Urothelium cell line (cell line): ENCODE results near the gene CD59.
A peak's percentile ranks its signal among the peaks of the same experiment; 100 is the strongest.
"Not testable (repeated sequence)": the region's sequence is repeated elsewhere in the genome, so short reads cannot be mapped to it uniquely, and the experiment has no call there.

ENCODE experiments used
- DNase-seq: peaks from one replicate; pipeline ENCODE4 v3.0.0; 2011; ENCODE audit warnings: low spot score, mixed read lengths
- FAIRE-seq: peaks from 2 replicates; lab custom pipeline; 2011; peaks lifted over from hg19 to GRCh38; lab: Jason Lieb, UNC

CD59 gene

GRCh38 chr11:33696931-33697638, 39.1 kb downstream of the CD59 start:
- DNase-seq, result no peak
- no peak for FAIRE-seq

DNA sequence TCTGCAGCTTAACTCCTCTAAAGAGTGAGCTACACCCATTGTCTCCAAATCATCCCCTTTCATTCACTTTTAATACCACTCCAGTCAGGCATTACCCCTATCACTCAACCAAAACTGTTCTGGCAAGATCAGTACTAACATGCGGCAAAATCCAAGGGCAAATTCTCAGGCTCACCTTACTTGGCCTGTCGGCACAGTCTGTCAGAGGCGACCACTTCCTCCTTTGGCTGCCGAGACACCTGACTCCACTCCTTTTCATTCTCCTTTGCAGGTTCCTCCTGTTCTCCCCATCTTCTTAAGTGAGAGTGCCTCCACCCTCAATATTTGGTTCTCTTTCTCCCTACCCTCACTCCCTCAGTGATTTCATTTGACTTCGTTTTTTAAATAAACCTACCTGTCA, 39.8 kb downstream of the CD59 start:
- no peak for DNase-seq
- FAIRE-seq, result no peak

GRCh38 chr11:33695051-33695566, 41.1 kb downstream of the CD59 start:
- DNase-seq, result no peak
- FAIRE-seq, result no peak

GRCh38 chr11:33694346-33695050, 41.7 kb downstream of the CD59 start:
- peak; percentile 50 for FAIRE-seq

DNA sequence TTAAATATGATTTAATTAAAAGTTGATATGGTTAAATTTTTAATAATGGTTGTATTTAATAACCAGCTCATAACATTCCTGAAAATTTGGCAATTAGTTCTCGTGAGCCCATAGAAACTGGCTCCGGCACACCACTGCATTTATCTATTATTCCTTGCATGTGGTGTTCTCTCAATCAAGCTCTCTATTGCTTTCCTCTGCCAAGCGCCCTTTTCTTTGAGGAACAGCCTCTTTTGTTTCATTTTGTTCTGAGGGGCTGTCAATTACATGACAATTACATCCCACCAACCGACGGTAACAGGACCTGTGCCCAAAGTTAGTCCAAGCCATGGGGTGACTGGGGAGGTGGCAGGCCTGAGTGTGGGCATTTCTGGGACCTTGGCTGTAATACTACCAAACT, 43.7 kb downstream of the CD59 start:
- no peak for FAIRE-seq
- DNase-seq, result no peak

More at GRCh38 chr11:33694346-33695050, 41.7 kb downstream of the CD59 start:
- DNase-seq, result no peak

DNA sequence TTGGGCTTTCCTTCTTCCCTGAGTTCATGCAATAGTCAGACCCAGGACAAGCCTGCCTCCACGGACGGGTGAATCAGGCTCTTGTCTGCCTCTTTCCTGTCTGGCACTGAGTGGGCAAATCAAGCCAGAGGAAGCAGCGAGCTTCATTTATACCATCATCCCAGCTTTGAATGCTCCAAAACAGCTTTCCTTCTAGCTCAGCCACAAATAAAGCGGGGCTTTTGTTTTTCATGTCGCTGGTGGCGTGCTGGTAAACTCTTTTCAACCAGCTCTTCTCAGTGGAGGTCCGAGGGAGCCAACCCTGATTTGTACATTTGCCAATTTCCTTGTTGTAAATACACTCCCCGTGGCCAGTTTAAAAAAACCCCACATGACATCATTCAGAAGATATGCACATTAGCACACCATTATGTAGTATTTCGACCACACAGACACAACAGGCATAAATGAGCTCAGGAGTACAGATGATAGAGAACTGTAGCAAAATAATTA, 44.2 kb downstream of the CD59 start:
- FAIRE-seq, result no peak
- DNase-seq, result peak; percentile 73

- DNase-seq (no peak), FAIRE-seq (no peak)
Observed at GRCh38 chr11:33691066-33691864, 45.0 kb downstream of the CD59 start.

DNA sequence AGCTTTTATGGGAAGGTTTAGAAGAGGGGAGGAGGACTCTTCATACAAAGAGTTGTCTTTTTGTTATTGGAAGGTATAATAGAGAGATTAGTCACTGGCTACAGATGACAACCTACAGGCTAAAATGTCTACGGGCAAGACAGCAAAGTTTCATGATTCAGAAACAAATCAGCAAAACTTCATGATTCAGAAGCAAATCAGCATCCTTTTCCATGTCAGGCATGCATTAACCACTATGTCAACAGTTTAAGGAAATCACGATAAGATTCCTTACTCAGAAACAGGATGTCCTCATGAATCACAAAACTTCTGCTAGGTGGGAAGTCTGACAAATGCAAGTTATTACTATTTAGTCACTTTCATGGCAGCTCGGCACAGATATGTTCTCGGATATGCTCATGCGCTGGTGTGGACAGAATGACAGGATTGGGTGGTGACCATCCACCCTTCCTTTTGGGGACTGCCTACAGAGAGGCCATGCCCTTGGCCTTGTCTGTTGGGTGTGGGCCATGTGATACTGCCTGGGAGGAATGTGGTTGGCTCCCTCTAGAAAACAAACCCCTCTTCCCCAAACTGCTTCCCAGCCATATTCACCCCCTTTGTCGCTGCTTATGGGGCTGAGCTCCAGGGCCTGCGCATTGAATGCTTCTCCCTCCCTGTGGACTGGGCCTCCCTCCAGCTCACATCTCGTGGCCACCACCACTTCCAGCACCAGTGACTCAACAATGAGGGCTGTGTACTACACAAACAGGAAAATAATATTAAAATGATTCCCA, 45.7 kb downstream of the CD59 start:
- DNase-seq (peak; percentile 57), FAIRE-seq (peak; percentile 59)

DNA sequence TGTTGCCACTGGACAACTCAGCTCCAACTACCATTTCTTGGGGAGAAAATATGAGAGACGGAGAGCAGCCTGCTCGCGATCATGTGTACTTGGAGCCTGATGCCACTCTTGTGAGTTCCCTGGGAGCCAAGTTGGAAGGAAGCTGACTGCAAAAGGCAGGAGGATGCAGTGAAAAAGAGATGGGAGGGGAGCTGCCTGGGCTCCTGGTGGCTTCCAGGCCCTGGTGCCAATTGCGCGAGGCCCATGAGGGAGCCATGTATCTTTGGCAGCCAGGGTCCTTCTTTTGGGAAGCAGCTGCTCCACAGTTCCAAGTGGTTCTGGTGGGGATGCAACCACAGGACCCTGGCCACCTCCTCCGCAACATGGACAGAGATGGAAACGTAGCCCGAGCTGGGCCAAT, 46.7 kb downstream of the CD59 start:
- FAIRE-seq, result no peak

GRCh38 chr11:33689085-33689484, 47.1 kb downstream of the CD59 start:
- FAIRE-seq (no peak), DNase-seq (no peak)

More for the DNA sequence above, 46.7 kb downstream of the CD59 start:
- DNase-seq, result no peak

GRCh38 chr11:33687733-33688479, 48.3 kb downstream of the CD59 start:
- no peak for FAIRE-seq

DNA sequence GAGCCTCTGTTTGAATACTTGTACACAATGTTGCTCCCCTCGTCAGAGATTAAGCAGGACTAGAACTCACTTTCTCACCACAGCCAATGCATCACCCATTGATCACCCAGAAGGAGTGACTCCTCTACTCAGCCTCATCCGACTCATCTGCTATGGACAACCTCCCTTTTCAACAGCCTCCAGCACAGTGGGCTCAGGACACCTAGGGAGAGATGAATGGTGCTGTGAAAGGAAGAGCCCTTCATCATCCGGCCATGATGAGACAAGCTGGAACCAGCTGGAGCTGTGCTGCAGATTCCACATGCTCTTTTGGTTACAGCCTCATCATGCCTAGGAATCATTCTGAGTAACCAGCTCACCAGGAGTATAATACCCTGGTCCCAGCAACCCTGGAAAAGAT, 51.1 kb downstream of the CD59 start:
- DNase-seq (no peak), FAIRE-seq (no peak)

More at GRCh38 chr11:33687733-33688479, 48.3 kb downstream of the CD59 start:
- peak; percentile 54 for DNase-seq

- no peak for DNase-seq
- FAIRE-seq, result no peak
Observed at GRCh38 chr11:33684003-33684706, 52.1 kb downstream of the CD59 start.

- DNase-seq, result no peak
Observed at GRCh38 chr11:33682446-33682845, 53.8 kb downstream of the CD59 start.

DNA sequence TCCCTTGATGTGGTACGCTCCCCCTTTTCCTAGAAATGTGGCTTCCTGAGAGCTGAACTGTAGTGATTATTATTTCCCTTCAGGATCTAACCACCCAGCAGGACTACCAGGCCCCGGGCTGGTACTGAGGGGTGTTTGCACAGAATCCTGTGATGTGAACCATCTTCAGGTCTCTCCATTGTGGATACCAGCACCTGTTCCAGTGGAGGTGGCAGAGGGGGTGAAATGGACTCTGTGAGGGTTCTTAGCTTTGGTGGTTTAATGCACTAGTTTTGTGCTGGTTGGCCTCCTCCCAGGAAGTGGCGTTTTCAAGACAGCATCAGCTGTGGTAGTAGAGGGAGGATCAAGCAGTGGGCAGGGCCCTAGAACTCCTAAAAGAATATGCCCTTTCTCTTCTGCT, 54.2 kb downstream of the CD59 start:
- FAIRE-seq (no peak), DNase-seq (no peak)

More at GRCh38 chr11:33682446-33682845, 53.8 kb downstream of the CD59 start:
- no peak for FAIRE-seq

- not testable (repeated sequence) for DNase-seq, FAIRE-seq
Observed at GRCh38 chr11:33678616-33679015, 57.6 kb downstream of the CD59 start.

GRCh38 chr11:33674035-33674814, 62.0 kb downstream of the CD59 start:
- FAIRE-seq (no peak), DNase-seq (no peak)

DNA sequence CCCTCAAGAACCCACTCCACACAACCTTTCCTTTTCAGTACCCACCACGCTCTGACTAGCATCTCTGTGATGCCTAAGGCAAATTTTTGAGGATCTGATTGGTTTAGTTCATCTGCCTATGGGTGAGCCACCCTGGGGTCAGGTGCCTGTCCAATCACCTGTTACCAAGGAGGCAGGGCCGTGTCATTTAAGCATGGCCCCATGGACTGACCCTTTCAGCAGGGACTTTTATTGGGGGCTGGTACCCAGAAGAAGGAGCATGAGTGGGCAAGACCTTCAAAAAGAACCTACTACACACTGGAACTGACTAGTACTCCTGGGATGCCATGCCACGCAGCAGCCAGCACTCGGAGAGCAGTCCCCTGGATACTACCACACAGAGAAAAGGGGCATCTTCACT, 64.0 kb downstream of the CD59 start:
- FAIRE-seq (no peak), DNase-seq (no peak)
